COLO829 (cell line): Measurements from ENCODE around the gene KASH5.
"Not testable (repeated sequence)": the region's sequence is repeated elsewhere in the genome, so short reads cannot be mapped to it uniquely, and the experiment has no call there.

ENCODE experiments used
- DNase-seq: peaks from one replicate; pipeline ENCODE4 v3.0.0; 2012; ENCODE audit warnings: low spot score

Gene KASH5

GRCh38 chr19:49461130-49461529, 73.1 kb downstream of the KASH5 start:
- DNase-seq = not testable (repeated sequence)

- DNase-seq = no peak
Measured at GRCh38 chr19:49461656-49462055, 73.6 kb downstream of the KASH5 start.

GRCh38 chr19:49462492-49462891, 74.4 kb downstream of the KASH5 start:
- no peak for DNase-seq

- no peak for DNase-seq
Measured at GRCh38 chr19:49463960-49464740, 76.1 kb downstream of the KASH5 start.

- DNase-seq = no peak
Measured at GRCh38 chr19:49465371-49465770, 77.3 kb downstream of the KASH5 start.
